Osteoblast (primary cell): ENCODE results near the gene PGS1. TPM values are rescaled to one million over a fixed set of nuclear protein-coding genes. Genes with fewer than 3 reads are reported as not detected.

Experiments
- DNase-seq: peaks from one replicate; pipeline ENCODE4 v3.0.0; 2011; ENCODE audit warnings: low spot score, mixed read lengths; ENCODE audit not compliant: insufficient read length; ENCODE audit errors: missing footprints
- H2AFZ ChIP-seq: 2 replicates; pipeline ENCODE4 v1.6.0; 2011; ENCODE audit warnings: mild to moderate bottlenecking, low read length
- H3K27ac ChIP-seq: 2 replicates; pipeline ENCODE4 v1.5.1; 2011; ENCODE audit warnings: mild to moderate bottlenecking, low read depth, low read length, moderate library complexity
- H3K27me3 ChIP-seq: 2 replicates; pipeline ENCODE4 v1.6.0; 2012; ENCODE audit warnings: mild to moderate bottlenecking, control low read depth, inconsistent platforms, low read length, moderate library complexity; ENCODE audit not compliant: insufficient read depth
- H3K36me3 ChIP-seq: 2 replicates; pipeline ENCODE4 v1.5.1; 2011; ENCODE audit warnings: mild to moderate bottlenecking, low read length, control low read depth, moderate library complexity; ENCODE audit not compliant: insufficient read depth
- H3K4me1 ChIP-seq: 2 replicates; pipeline ENCODE4 v1.5.1; 2011; ENCODE audit warnings: mild to moderate bottlenecking, low read length, control low read depth, moderate library complexity; ENCODE audit not compliant: insufficient read depth
- H3K4me2 ChIP-seq: 2 replicates; pipeline ENCODE4 v1.6.0; 2011; ENCODE audit warnings: mild to moderate bottlenecking, low read length; ENCODE audit not compliant: insufficient read depth
- H3K4me3 ChIP-seq: fragments of 200-600 bp; sonication (generic); 3 replicates; pipeline ENCODE4 v1.5.1; 2012; ENCODE audit warnings: mild to moderate bottlenecking, low read length, inconsistent platforms; ENCODE audit not compliant: insufficient read depth
- H3K79me2 ChIP-seq: 2 replicates; pipeline ENCODE4 v1.6.0; 2012; ENCODE audit warnings: mild to moderate bottlenecking, low read length, control low read depth, inconsistent platforms; ENCODE audit not compliant: insufficient read depth
- H3K9me3 ChIP-seq: 2 replicates; pipeline ENCODE4 v1.5.1; 2011; ENCODE audit warnings: low read depth, low read length, control low read depth
- H4K20me1 ChIP-seq: 2 replicates; pipeline ENCODE4 v1.6.0; 2012; ENCODE audit warnings: mild to moderate bottlenecking, low read length, control low read depth; ENCODE audit not compliant: insufficient read depth
- CTCF ChIP-seq: IDR thresholded peaks from 2 replicates; pipeline ENCODE4 v1.5.1; 2011; ENCODE audit warnings: mild to moderate bottlenecking, low read depth, low read length, moderate library complexity; ENCODE audit errors: extremely low read depth
- total RNA-seq: library from RNA; depleted of rRNA; stranded (reverse); fragments of >200 nt; gene quantifications from 2 replicates; pipeline ENCODE4 v1.2.3, GENCODE V29; 2012

PGS1 gene
- total RNA-seq, 1 donor = 34.4 TPM

- no peak for DNase-seq
- H3K27me3 ChIP-seq = no peaks in the 10 kb centered on the region
- H3K79me2 ChIP-seq = no peaks in the 10 kb centered on the region
- no peak overlapping the region for H2AFZ ChIP-seq
- no peak overlapping the region for H3K27ac ChIP-seq
- H4K20me1 ChIP-seq = peaks cover 4% of the 10 kb centered on the region
- no peak for TF ChIP-seq CTCF
- no peaks in the 10 kb centered on the region for H3K36me3 ChIP-seq
- no peak overlapping the region for H3K4me2 ChIP-seq
- H3K4me1 ChIP-seq = no peaks in the 10 kb centered on the region
- no peaks in the 10 kb centered on the region for H3K9me3 ChIP-seq
- H3K4me3 ChIP-seq = no peak overlapping the region
These were observed 56.2 kb downstream of the PGS1 start for GRCh38 chr17:78434455-78435329.

- no peaks in the 10 kb centered on the region for H3K79me2 ChIP-seq
- H3K27ac ChIP-seq = no peak overlapping the region
- no peak for DNase-seq
- no peaks in the 10 kb centered on the region for H3K4me1 ChIP-seq
- no peak overlapping the region for H3K4me2 ChIP-seq
- no peak overlapping the region for H2AFZ ChIP-seq
- peaks cover 4% of the 10 kb centered on the region for H4K20me1 ChIP-seq
- no peaks in the 10 kb centered on the region for H3K36me3 ChIP-seq
- H3K9me3 ChIP-seq = no peaks in the 10 kb centered on the region
- H3K27me3 ChIP-seq = no peaks in the 10 kb centered on the region
- no peak for TF ChIP-seq CTCF
- no peak overlapping the region for H3K4me3 ChIP-seq
These were observed 57.0 kb downstream of the PGS1 start for GRCh38 chr17:78435330-78436005.

GRCh38 chr17:78437508-78438169, 59.2 kb downstream of the PGS1 start:
- Histone ChIP-seq H3K79me2 (no peaks in the 10 kb centered on the region), H3K4me3 (no peak overlapping the region), H3K27ac (no peak overlapping the region), H2AFZ (no peak overlapping the region), H3K27me3 (no peaks in the 10 kb centered on the region), H3K36me3 (no peaks in the 10 kb centered on the region), H3K4me1 (no peaks in the 10 kb centered on the region), H4K20me1 (no peaks in the 10 kb centered on the region), H3K9me3 (no peaks in the 10 kb centered on the region), H3K4me2 (no peak overlapping the region)
- no peak for TF ChIP-seq CTCF
- no peak for DNase-seq

- TF ChIP-seq CTCF = no peak
- Histone ChIP-seq H3K4me3 (no peak overlapping the region), H3K9me3 (no peaks in the 10 kb centered on the region), H3K4me1 (no peaks in the 10 kb centered on the region), H3K27ac (no peak overlapping the region), H4K20me1 (no peaks in the 10 kb centered on the region), H3K27me3 (peaks cover 3% of the 10 kb centered on the region), H2AFZ (no peak overlapping the region), H3K36me3 (no peaks in the 10 kb centered on the region), H3K79me2 (no peaks in the 10 kb centered on the region), H3K4me2 (no peak overlapping the region)
- DNase-seq = no peak
These were observed 59.8 kb downstream of the PGS1 start for GRCh38 chr17:78438271-78438691.
